CD4-positive, alpha-beta T cell treated with Interleukin-12 subunit alpha and Interleukin-12 subunit beta, for 1 hour (primary cell): ENCODE measurements around the gene PLCXD1.
"Not testable (repeated sequence)": the region's sequence is repeated elsewhere in the genome, so short reads cannot be mapped to it uniquely, and the experiment has no call there.

ENCODE experiments used
- DNase-seq: peaks from one replicate; pipeline ENCODE4 v3.0.0-alpha.2; 2020

PLCXD1 gene

DNA sequence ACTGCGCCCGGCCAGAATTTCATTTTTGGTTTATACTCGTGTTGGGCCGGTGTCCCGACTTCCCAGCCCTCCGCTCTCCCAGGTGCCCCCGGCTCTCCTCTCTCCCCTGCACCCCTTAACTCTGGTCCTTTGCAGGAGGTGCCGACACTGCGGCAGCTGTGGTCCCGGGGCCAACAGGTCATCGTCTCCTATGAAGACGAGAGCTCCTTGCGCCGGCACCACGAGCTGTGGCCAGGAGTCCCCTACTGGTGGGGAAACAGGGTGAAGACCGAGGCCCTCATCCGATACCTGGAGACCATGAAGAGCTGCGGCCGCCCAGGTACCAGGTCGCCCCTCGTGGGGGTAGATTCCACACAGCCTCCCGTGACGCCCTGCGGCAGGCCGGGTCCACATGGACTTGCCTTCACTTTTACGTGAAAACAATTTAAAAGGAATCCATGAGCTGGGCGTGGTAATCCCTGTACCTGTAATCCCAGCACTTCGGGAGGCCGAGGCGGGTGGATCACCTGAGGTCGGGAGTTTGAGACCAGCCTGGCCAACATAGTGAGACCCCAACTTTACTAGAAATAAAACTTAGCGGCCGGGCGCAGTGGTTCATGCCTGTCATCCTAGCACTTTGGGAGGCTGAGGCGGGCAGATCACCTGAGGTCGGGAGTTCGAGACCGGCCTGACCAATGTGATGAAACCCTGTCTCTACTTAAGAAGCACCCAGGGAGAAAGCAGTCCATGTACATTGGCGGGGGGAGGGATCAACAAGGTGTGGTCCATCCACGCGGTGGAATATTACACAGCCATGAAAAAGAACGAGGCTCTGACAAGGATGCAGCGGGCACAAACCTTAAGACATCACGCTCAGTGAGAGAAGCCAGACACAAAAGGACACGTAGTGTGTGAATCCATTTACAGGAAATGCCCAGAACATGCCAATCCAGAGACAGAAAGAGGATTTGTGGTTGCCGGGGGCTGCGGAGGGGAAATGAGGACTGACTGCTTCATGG is 12.0 kb downstream of the PLCXD1 start:
- DNase-seq, result no peak

DNA sequence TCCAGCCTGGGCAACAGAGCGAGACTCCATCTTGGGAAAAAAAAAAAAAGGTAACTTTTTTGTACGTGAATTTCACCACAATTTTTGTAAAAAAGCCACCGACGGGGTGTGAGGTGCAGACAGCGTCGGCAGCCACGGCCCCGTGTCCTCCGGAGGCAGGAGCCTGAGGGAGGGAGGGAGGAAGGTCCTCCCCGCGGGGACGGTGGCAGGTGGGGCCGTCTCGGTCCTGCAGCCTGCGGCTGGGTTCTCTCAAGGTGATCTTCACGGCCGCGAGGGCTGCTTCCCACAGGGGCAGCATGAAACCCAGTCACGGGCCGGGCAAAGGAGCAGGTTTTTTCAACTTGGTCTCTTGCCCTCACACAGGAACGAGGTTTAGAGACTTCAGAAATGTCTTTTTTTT is 14.0 kb downstream of the PLCXD1 start:
- no peak for DNase-seq

GRCh38 chrX:298993-299392 is 17.8 kb downstream of the PLCXD1 start:
- DNase-seq, result no peak

DNA sequence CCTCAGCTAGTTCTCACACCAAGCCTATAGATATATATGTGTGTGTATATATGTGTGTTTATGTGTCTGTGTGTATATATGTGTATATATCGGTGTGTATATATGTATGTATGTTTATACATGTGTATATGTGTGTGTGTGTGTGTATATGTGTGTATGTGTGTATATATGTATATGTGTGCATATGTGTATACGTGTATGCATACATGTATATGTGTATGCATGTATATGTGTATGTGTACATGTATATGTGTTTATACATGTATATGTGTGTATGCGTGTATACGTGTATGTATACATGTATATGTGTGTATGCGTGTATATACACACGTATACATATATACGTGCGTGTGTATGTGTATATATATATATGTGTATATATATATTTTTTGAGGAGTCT is 19.2 kb downstream of the PLCXD1 start:
- no peak for DNase-seq

DNA sequence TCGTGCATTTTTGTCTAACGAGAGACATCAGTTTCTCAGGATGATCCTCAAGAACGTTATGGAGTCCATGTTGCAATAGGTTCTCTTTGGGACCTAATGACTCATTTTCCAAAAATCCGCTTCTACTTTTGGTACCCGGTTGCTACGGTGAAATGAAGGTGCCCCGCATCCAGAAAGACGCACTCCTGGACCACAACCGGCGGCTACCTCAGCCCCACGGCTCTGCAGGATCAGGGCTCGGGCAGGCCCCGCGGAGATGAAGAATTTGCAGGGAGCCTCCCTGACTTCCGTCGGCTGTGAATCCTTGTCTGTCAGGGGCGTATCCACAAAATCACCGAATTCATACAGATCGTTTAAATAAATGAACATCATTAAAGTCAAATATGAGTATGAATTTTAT is 21.8 kb downstream of the PLCXD1 start:
- no peak for DNase-seq

GRCh38 chrX:305781-306613 is 24.8 kb downstream of the PLCXD1 start:
- DNase-seq, result not testable (repeated sequence)

DNA sequence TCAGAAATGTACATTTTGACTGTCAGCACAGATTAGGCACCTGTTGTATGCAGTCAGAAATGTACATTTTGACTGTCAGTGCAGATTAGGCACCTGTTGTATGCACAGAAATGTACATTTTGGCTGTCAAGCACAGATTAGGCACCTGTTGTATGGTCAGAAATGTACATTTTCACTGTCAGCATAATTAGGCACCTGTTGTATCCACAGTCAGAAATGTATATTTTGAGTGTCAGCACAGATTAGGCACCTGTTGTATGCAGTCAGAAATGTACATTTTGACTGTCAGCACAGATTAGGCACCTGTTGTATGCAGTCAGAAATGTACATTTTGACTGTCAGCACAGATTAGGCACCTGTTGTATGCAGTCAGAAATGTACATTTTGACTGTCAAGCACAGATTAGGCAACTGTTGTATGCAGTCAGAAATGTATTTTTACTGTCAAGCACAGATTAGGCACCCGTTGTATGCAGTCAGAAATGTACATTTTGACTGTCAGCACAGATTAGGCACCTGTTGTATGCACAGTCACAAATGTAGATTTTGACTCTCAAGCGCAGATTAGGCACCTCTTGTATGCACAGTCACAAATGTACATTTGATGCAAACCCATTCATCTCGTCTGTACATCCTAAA is 25.6 kb downstream of the PLCXD1 start:
- DNase-seq, result not testable (repeated sequence)

DNA sequence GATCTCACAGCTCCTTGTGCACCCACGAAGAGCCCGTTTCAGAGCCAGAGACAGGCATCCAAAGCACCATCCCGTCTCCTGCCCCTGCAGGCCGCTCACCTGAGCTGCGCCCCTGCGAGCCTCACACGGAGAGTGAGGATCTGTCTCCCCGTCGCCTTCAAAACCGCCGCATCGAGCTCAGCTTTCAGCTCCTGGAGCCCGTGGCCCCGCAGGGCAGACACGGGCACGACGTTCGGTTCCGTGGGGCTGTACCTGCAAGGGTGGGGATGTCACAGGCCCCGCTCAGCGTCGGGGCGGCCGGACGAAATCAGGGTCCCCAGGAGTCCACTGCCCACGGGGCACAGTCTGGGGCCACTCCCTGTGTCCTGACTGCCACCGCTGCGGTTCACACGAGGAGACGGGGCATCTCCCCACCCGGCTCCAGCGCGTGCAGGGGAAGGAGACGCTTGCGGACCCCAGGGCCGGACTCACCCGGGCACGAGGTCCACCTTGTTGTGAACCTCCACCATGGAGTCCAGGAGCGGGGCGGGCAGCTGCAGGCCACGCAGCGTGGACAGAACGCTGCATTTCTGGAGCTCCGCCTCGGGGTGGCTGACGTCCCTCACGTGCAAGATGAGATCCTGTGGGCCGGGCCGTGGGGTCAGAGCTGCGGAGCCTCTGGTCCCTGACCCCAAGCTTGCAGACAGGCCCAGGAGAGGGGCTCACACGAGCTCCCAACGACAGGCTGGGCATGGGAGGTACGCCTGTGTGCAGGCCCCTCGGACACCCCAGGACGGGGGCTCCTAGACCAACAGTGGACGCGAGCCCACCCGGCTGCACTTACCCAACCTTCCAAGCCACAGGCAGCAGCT is 26.3 kb downstream of the PLCXD1 start:
- no peak for DNase-seq

GRCh38 chrX:308821-309520 is 27.8 kb downstream of the PLCXD1 start:
- no peak for DNase-seq

- no peak for DNase-seq
Observed at GRCh38 chrX:310621-311155, 29.5 kb downstream of the PLCXD1 start.

DNA sequence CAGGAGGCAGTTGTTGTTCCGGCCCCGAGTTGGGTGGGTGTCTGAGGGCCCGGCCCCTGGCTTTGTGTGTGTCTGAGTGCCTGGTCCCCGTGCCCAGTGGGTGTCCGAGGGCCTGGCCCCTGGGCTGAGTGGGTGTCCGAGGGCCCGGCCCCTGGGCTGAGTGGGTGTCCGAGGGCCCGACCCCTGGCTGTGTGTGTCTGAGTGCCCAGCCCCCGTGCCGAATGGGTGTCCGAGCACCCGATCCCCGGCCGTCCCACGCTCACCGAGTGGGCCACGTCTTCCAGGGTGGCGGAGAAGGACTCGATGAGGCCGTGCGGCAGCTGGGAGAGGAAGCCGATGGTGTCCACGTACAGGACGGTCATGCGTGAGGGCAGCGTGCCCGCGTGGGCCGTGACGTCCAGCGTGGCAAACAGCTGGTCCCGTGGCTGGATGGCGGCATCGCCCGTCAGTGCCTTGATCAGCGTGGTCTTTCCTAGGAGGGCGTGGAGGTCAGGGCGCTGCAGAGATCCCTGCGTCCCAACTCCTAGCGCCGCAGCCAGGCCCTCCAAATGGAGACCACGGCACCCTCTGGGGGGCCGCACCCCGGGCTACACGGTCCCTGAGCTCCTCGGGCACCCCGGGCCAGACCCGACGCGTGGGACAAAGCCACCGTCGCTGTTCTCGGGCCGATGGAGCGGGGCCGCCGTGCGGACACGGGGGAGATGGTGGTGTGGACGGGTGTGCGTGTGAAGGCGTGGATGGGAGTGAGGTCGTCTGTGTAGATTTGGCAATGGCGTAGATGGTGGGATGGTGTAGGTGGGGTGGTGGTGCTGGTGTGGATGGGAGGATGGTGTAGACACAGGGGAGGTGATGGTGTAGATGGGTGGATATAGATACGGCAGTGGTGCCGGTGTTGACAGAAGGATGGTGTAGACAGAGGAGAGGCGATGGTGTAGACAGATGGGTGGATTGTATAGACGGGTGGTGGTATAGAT is 30.3 kb downstream of the PLCXD1 start:
- no peak for DNase-seq

DNA sequence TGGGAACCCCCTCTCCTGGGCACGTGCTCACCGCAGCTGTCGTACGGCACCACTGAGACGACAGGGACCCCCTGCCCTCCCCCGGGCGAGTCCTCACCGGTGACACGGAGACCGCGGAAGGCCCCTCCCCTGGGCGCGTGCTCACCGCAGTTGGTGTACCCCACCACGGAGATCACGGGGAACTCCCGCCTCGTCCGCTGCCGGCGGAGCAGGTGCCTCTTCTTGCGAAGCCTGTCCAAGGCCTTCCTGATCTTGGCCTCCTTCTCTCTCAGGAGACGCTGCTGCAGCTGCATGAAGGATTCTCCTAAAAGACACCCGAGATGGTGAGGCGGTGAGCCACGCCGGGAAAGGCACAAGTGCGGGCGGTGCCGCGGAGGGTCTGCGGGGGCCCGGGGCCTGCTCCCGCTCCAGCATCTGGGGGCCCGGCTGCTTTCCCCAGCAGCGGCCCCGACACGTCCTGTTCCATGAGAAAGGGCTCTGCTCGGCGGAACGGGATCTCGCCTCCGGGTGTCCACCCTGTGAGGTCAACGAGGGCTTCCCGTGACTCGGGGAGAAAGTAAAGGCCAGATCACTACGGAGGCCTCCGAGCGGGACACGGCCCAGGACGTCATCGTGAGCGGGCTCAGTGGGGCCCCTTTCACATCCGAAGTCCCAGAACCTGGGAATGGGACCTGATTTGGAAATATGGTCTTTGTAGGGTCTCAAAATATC is 31.6 kb downstream of the PLCXD1 start:
- DNase-seq, result no peak

DNA sequence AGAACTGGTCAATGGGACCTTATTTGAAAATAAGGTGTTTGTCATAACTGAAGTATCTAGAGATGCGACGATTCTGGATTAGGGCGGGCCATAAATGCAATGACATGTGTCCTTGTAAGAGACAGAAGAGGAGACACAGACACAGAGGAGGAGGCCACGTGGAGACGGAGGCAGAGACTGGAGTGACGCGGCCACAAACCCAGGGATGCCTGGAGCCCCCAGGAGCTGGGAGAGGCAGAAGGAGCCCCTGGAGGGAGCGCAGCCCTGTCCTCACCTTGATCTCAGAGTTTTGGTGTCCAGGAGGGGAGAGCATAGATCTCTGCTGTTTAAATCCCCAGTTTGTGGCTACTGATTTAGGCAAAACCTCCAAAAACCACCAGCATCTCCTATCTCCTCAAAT is 32.4 kb downstream of the PLCXD1 start:
- DNase-seq, result no peak

DNA sequence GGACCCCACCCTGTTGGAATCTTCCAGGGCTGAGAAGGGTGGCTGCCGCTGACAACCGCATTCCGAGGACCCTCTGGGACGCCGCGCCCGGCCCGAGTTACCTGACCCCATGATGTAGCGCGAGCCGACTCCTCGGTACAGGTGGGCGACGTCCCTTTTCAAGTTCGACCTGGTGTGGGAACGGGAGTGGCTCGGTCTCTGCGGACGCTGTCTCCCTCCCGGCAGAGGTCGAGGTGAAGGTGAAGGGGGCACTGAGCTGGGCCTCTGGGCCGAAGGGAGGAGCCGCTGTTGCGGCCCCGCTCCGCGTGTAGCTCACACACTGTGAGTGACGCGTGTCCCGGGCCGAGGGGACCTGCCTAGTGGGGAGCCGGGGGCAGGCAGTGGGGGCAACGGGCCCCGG is 32.9 kb downstream of the PLCXD1 start:
- no peak for DNase-seq

DNA sequence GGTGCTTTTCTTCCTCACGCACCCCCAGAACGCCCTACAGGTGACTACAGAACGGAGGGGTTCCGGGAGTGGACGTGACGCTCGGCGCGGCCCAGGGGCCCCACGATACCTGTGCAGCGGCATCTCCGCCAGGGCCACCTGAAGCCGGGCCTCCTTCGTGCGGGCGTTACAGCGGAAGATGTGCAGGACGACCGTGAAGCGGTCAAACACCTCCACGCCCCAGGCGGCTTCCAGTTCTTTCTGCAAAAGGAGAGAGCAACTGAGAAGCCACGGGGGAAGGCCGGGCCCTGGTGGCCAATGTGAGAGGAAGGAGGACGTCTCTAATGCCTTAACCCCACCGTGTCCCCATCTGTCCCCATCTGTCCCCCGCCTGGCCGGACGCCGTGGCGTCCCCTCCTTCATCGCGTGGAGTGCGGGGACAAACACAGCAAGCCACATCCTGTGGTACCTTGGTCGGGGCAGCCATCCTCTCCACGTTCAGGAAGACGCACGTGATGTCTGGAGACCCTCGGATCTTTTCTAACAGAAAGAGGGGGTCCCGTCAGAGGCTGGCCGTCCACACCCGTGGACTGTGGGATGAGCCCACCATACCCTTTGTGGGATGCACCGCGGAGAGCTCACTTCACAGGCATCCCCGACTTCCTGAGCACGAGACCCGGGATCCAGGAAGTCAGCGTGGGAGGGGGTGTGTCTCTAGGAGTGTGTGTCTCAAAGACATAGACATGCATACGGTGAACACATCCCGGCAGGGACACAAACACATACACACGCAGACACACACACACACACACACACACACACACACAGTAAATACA is 33.8 kb downstream of the PLCXD1 start:
- no peak for DNase-seq

DNA sequence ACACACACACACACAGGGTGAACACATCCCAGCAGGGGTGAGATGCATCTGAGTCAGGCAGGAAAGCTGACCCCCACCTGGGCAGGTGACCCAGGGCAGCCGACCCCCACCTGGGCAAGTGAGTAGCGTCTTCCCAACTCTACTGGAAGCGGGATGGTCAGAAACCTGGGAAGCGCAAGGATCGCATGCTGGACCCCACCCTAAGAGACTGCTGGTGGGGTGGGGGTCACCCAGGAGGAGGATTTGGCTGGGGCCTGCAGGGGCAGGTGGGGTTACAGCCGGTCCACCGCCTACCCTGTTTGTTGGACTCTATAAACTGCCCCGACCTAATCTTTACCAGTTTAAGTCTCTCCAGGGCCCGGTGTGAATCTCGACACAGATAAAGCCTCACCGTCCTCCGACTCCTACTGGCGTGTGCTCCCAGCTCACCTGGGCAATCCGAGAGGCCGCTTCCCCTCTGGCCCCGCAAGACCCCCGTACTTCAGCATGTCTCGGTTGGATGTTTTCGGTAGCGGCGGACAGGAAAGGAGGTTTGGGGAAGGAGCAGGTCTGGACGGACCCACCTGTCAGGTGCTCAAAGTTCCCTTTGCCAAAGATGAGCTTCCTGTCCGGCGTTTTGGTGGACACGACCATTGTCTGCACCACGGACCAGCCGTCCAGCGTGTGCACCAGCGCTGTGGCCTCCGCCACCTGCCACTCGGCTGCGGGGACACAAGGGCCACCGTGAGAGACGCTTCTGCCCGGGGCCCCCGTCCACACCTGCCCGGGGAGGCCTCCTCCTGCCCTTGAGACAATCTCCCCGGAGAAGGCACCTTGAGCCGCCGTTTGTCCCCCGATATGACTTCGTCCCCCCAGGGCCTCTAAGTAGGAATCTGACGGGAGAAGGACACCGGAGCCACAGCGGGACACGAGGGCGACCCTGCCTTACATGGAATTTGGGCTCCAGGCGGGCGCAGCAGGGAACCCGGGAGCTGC is 35.5 kb downstream of the PLCXD1 start:
- no peak for DNase-seq

- no peak for DNase-seq
Observed at GRCh38 chrX:317424-318067, 36.4 kb downstream of the PLCXD1 start.
